Activated T-helper 1 cell treated with anti-CD3 and anti-CD28 coated beads, Interleukin-2, amount 50 U/mL, for 16 hours (primary cell): ENCODE data around the gene KDM3A.

ENCODE experiments used
- DNase-seq, 2 donors: peaks; one replicate each; pipeline ENCODE4 v3.0.0-alpha.2; 2020; ENCODE audit warnings: low read depth in 1 of 2, low spot score in 1 of 2

Gene KDM3A

GRCh38 chr2:86430368-86430767 lies 10.8 kb upstream of the KDM3A start:
- DNase-seq: no peak

DNA sequence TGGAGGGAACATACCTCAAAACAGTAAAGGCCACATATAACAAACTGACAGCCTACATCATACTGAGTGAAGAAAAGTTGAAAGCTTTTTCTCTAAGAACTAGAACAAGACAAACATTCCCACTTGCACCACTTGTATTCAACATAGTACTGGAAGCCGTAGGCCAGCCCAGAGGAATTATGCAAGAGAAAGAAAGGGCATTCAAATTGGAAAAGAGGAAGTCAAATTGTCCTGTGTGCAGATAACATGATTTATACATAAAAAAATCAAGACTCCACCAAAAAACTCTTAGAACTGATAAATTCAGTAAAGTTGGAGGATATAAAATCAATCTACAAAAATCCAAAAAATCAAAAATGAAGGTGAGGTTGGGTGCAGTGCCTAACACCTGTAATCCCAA lies 8.0 kb upstream of the KDM3A start:
- no peak for DNase-seq

GRCh38 chr2:86434290-86434689 lies 6.9 kb upstream of the KDM3A start:
- no peak for DNase-seq

- no peak for DNase-seq
Observed at GRCh38 chr2:86435531-86435930, 5.6 kb upstream of the KDM3A start.

DNA sequence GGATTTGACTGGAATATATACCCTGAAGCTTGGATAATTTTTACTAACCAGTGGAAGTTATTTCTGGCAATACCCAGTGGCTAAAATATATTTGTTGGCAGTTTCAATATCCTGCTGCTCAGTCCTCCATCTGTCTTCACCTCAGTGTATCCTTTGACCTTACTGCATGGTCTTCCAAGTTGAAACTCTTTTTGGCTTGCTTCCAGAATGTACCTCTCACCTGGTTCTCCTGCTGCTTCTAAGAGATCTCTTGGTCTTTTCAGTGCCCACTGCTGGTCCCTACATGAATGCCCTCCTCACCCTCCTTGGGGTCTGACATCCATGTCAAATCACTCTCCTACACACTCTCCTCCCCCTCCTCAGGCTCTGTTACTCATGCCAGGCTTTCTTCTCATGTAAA lies 4.8 kb upstream of the KDM3A start:
- DNase-seq: no peak

GRCh38 chr2:86439879-86440630 lies 1.1 kb upstream of the KDM3A start:
- no peak for DNase-seq

- DNase-seq: no peak
Observed at GRCh38 chr2:86441392-86441881, 266 bp downstream of the KDM3A start.

DNA sequence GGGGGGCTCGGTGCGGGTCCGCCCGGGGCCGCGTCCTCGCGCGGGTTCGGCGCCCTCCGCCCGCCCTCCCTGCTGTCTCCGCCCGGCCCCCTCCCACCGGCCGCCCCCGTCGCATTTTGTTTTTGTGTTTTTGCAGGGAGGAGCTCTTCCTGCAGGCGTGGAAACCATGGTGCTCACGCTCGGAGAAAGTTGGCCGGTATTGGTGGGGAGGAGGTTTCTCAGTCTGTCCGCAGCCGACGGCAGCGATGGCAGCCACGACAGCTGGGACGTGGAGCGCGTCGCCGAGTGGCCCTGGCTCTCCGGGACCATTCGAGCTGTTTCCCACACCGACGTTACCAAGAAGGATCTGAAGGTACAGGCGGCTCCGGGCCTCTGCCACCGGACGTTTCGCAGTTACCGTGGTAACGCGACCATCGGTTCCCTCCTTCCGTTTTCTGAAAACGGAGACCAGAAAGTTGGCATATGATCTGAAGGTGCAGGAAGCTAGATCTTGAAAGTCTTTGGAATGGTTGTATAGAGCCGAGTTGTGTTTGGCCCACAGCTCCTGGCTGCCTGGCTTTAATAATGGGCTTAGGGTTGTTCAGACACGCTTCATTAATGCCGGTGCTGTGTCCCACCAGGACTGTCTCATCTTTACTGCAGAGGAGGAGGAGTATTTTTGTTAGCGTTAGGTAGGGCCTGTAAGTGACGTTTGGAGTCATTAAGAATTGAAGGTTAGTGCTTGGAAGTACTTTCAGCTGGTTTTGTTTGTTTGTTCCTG lies 891 bp downstream of the KDM3A start:
- DNase-seq: peak; percentile 47 to 51

DNA sequence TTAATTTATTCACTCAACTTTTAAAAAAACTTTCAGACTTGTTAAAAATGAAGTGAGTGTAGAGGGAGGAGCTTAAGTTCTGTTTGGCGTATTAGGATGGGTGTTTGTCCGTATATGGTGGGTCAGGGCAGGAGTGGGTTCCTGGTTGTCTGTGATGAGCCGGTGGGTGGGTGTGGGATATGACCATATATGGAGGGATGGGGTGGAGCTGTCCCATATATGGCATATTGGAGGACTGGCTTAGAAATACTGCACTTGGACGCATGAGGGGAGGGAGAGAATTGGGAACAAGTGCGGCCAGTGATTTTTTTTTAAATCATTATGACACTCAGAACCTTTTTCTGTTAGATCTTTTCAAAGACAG lies 1.5 kb downstream of the KDM3A start:
- DNase-seq: peak; percentile 23 to 58

DNA sequence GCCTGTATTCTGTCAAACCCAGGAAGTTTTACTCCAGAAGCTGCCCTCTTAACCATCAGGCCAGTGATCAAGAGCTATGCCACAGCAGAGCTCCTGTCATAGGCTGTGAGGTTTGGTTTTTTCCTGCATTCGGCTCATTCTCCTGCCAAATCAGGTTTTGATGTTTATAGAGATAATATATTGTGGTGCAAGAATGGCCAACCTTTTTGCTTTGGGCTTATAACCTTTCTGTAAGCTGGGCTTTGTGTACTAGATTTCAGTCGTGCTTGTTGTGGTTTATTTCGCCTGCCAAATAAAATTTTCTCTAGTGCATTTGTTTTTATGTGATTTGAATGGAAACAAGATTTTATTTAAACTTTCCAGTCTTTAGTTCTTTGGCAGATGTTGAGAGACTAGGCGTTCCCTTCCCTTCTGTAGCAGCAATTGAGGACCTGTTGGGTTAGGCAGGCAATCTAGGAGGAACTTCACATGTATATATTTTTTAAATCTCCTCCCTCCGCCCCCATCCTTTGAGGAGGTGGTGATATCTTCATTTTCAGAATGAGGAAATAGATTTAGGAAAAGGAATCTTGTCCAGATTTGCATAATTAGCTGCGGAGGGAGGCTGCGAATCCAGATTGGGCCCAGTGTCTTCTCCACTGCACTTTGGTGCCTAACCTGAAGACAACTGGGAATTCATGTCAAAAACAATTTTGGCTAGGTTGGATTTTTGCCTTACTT lies 2.6 kb downstream of the KDM3A start:
- DNase-seq: no peak

GRCh38 chr2:86445436-86445835 lies 4.3 kb downstream of the KDM3A start:
- DNase-seq: no peak

DNA sequence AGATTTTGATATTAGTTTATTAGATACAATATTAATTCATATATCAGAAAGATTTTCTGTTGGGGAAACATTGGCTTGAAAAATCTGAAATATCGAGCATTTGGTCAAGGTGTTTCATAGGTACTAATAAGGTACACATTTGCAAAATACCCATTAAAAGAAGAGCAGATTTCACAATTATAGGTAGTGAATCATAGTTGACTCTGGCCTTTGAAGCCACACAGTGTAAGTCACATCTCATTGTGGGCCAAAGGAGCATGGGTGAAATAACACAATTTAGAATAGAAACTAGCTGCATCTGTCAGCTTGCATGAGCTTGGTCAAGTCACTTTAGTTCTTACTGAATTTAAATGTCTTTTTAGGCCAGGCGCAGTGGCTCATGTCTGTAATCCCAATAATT lies 4.9 kb downstream of the KDM3A start:
- no peak for DNase-seq

DNA sequence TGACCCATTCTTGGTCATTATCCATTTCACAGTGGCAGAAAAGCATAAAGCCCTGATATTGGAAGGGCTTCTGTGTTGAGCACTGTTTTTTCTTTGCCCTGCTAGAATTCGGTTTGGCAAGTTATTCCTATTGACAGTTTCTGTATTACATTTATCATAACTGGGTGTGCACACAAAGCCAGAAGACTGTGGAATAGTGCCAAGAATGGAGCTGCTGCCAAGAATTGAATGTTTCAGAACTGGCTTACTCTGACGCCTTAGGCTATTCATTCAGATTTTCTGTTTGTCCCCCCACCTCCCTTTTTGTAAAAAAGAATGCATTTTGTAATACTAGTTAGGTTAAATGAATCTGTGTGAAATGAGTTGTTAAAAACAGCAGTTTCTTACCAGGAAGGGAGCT lies 12.7 kb downstream of the KDM3A start:
- DNase-seq: no peak

- no peak for DNase-seq
Observed at GRCh38 chr2:86454238-86454637, 13.1 kb downstream of the KDM3A start.

GRCh38 chr2:86455181-86455580 lies 14.0 kb downstream of the KDM3A start:
- DNase-seq: no peak

DNA sequence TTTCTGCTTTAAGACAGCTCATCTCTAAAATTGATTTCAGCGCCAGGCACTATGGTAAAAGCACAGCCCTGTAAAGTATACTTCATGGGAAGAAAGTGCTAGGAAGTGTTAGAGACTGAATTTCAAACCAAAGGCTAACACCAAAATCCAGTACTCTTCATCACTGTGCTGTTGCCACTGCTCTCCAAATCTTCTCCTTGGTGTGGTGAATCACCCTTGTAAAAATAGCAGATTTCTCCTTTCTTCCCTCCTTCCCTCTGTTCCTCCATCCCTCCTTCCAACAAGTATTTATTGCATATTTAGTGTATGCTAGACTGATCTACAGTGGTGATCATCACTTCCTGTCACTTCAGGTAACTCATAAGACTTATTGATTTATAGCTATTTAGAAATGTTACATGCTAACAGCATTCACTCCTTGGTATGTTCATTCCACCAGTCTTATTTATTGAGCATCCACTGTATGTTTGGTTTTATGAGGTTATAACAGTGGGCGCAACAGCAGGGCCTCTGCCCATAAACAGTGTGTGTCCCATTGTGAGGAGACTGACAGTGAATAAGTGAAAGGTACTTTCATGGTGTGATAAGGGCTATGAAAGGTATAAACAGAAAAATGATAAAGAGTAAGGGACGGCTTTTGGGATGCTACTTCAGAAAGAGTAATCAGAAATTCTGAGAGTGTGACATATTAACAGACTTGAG lies 20.0 kb downstream of the KDM3A start:
- no peak for DNase-seq

DNA sequence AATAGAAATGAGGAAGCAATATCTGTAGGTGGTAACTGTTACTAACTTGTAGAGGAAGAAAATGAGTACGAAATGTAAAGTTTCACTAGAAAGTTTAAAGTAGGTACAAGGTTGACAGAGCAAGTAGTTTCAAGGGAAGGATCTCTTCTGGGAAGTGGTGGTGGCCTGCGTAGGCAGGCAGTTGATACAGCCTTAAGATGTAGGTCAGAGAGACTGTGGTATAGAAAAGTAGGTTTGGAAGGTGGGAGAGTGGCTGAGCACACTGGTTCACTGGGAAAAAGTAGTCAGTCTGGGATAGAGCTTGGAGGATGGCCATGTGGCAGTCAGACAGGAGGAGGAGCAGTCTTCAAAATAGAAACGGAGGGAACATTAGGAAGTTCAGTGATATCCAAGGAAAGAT lies 23.5 kb downstream of the KDM3A start:
- no peak for DNase-seq

DNA sequence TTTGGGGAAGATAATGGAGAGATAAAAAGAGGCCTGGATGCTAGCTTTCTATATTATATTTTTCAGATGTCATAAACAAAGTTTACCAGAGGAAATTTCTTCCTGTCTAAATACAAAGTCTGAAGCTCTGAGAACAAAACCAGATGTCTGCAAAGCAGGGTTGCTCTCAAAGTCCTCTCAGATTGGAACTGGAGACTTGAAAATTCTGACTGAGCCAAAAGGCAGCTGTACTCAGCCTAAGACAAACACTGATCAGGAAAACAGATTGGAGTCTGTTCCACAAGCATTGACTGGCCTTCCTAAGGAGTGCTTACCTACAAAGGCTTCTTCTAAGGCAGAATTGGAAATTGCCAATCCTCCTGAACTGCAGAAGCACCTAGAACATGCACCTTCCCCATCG lies 25.1 kb downstream of the KDM3A start:
- no peak for DNase-seq

- no peak for DNase-seq
Observed at GRCh38 chr2:86468162-86469033, 27.2 kb downstream of the KDM3A start.

- DNase-seq: no peak
Observed at GRCh38 chr2:86470890-86471289, 29.7 kb downstream of the KDM3A start.
